Amygdala (tissue), 56 donors: ENCODE measurements around the gene TMCC3.
A peak's percentile ranks its signal among the peaks of the same experiment; 100 is the strongest.

Experiments used
- DNase-seq, 56 donors: peaks; one replicate each; lab custom pipeline; 2025; lab: John Stamatoyannopoulos, UW

TMCC3 gene

DNA sequence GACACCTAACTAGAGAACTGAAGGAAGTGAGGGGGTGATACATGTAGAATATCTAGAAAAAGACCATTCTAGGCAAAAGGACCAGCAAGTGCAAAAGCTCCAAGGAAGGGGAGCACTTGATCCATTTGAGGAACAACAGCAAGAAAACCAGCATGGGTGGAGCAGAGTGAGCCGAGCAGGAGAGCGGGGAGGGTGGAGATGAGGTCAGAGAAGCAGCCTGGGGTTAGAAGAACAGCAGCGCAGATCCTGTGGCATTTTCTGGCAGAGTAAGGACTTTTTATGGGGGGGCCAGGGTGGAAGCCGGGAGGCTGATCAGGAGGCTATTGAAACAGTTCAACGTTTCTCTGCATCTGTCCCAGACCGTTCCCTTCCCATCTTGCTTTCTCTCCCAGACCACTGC is 24.5 kb upstream of the TMCC3 start:
- DNase-seq = peak in 3 of 56 donors; percentile 6 to 10 (median 8)

DNA sequence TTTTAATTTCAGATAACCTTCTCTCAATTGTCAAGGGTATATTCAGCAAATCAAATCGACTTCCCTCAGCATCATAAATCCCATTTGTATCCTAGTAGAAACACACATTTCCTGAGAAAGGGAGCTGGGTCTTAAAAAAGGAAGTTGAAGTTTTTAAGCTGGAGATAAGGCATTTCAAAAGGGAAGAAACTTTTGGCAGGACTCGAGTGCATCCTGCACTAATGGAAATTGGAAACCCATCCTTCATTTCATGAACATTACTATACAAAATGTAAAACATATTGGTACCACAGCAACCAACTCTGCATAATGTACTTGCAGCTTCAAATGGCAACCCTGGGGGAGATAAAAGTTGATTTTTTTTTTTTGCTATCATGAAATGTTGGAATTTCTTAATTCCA is 23.7 kb upstream of the TMCC3 start:
- no peak for DNase-seq

DNA sequence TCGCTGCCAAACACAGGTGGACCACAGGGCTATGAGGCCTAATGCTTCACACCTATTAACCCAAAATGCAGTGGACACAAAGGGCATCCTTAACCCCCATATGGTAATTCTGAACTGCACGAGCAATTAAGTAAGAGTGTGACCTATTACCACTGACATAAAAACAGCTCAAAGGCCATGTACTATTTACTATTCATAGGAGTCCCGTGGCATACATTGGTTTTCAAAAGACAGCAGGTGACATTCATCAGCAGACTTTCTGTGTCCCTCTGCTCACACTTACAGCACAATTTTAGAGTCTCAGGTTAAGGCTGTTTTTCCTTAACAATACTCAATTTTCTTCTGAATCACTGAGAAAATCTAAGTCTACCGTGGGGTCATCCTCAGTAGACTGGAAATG is 23.1 kb upstream of the TMCC3 start:
- no peak for DNase-seq

DNA sequence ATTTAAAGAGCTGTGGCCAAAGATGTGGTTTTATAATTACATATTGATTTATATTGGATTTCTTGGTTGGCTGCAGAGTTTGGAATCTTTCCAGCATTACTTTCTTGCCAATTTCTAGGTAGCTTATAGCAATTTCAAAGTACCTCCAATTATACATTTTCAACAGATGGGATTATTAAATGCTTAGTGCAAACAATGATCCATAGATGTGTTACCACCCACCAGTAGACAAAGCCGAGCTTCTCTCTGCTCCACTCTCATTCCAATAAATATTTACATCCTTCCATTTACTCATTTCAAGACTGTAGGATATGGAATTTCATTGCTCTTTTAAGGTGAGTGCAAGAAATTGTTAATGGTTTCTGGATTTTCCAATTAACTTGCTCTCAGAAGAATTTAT is 21.6 kb upstream of the TMCC3 start:
- DNase-seq = no peak

DNA sequence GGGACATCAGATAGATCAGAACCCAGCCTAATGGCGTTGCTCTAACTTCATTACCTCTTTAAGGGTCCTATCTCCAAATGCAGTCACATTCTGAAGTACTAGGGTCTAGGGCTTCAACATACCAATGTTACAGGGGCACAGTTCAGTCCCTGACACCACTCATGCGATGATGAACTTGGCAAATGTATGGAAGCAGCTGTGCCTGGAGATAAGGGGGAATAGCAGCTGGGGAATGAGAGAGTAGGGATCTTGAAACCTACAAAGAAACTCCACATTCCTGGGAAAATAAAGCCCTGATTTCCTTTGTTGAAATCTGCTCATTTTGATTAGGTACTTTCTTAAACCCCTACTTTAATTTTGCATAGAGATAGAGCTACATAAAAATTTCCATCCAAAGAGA is 20.5 kb upstream of the TMCC3 start:
- no peak for DNase-seq

DNA sequence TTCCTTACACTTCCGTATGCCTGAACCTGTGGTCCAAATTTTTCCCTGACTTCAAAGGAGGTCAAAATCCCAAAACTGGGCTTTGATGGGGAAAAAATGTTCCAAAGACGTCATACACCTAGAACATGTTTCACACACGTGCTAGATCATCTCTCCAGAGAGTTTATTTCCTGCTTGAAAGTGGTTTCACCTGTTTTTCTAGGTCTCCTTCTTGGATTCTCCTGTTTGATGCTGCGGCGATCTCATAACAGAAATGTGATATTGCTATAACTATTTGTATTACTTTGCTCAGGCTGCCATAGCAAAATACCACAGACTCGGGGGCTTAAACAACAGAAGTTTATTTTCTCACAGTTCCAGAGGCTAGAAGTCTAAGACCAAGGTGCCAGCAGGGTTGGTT is 19.7 kb upstream of the TMCC3 start:
- DNase-seq = no peak

DNA sequence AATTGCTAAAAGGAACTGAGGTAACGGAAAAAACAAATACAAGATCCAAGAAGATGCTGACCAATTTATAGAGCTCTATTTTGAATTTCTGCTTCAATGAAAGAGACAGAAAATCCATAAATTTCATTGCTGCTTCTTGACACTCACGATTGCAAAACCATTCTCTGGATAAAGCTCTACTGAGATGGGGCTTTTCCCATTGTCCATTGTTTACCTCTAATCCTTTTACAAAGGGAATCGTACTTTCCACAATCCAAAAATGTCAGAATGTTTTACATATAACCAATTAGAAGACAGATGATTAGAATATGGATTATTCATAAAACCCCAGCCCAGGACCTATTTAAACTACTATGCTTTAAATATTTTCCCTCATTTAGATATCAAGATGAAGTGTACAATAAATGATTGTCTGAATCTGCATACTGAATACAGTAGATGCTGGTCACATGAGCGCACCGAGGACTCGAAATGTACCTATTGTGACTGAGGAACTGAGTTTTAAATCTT is 16.7 kb upstream of the TMCC3 start:
- DNase-seq = no peak

DNA sequence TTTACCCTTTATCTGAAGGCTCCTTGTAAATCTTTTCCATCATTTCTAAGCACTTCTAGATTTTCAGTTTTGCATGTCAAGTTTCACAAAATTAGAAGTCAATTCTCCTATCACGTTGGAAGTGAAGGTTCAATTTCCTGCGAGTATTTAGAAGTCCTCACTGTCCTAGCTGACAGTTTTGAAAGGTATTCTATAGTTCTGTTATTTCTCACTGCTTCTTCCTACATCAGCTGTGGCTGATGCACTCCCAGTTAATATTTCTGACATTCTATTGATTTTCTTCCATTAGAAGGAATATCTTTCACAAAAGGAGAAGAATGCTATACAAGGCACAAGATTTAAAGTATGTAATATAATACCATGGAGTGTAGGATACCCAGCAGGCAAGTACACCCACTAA is 15.8 kb upstream of the TMCC3 start:
- no peak for DNase-seq

DNA sequence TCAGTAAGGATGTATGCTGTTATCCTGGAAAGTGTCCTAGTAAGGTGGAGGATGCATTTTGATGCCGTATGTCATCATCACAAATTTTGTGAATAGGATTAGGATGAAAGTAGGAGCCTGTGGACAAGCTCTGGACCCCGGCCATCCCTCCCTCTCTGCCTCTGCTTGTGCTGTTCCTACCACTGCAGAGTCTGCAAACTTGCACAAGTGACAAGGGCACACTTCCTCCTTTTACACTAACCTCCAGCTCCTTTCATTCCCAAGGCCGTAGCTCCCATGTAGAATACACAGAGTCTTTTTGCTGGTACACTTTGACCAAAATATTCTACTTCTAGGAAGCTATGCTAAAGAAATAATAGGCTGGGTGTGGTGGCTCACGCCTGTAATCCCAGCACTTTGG is 13.3 kb upstream of the TMCC3 start:
- peak in 6 of 56 donors; percentile 4 to 28 (median 10) for DNase-seq

GRCh38 chr12:94663071-94663470 is 12.7 kb upstream of the TMCC3 start:
- no peak for DNase-seq

GRCh38 chr12:94660436-94660835 is 10.1 kb upstream of the TMCC3 start:
- DNase-seq = no peak

- no peak for DNase-seq
Measured at GRCh38 chr12:94659346-94659930, 9.1 kb upstream of the TMCC3 start.

DNA sequence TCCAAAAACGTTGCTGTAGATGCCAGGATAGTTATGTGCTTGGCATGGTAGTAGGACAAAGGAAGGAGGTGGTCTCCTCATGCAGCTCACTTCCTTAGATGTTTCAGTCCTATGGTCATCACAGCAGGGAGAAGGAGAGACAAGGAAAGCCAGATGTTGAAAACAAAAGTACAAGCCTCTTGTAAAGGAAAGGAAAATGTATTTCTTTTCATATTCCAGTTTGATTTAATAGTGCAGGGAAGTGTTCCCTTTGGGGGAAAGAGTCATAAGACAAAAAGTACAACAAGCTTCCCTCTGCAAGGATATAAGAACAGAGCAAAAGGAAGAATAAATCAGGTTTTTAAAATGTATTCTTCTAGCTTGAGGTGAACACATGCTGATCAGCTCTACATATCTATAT is 8.6 kb upstream of the TMCC3 start:
- DNase-seq = no peak

DNA sequence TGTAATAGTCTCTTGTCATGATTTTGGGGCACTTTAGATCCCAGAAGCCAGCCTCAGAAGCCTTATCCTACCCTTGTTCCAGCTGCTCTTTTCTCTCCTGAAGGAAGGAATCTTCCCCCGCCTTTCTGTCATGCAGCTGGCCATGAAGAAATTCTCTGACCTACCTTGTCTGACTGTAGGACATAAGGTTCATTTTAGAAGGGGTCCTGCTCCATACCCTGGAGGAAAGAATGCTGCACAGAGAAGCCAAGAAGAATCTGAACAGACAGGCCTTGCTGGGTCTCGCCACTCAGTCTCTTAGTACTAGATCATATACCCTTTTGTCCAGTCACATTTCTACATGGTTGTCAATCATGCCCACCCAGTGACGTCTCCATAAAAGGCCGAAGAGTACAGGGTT is 6.2 kb upstream of the TMCC3 start:
- DNase-seq = no peak

DNA sequence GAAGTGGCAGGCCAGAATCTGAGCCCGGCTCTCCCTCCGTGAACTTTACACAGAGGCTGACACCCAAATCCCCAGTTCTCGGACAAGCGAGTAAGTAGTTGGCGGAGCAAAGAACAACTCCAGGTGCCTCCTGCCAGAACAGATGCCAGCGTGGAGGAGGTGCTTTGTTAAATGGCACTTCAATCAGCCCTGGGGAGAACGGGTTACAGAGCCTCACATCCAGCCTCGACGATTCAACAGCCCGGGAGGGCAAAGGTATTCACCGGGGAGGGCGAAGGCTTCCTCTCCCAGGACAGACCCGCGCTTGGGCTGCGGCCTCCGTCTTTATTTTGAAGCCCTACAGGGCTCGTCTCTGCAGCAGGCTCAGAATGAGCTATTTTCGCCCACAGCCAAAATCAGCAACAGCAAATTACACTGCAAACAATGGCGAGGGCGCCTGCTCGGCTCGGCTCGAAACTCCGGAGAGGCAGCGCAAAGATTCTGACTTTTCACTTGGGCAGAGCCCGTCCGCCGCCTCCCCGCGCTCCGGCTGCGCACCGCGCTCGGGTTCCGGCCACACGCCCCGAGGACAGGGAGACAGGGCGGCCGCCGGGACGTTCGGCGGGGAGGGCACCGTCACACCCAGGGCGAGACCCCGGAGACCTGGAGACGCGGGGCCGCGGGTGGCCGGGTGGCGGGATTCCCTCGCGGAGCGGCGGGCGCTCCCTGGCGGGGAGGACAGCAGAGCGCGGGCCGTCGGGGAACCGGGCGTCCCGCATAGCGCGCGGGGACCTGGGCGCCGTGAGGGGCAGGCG is 811 bp downstream of the TMCC3 start:
- peak in 30 of 56 donors; percentile 7 to 73 (median 43) for DNase-seq

DNA sequence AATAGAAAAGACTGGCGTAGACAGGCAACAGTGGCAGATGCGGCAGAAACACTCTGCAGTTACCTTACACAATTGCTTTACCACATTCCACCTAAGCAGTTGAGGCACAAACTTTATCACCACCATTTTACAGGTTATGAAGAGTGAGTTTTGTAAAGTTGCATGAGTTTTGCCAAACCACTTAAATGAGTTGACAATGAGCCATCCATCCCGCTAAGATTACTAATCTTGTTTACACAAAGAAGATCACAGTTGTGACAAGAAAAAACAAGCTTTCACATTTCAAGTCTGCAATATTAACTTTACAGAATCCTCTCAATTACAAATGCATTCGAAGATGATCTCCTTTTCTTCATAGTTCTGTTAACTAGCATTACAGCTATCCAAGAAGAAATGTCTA is 1.8 kb downstream of the TMCC3 start:
- no peak for DNase-seq

DNA sequence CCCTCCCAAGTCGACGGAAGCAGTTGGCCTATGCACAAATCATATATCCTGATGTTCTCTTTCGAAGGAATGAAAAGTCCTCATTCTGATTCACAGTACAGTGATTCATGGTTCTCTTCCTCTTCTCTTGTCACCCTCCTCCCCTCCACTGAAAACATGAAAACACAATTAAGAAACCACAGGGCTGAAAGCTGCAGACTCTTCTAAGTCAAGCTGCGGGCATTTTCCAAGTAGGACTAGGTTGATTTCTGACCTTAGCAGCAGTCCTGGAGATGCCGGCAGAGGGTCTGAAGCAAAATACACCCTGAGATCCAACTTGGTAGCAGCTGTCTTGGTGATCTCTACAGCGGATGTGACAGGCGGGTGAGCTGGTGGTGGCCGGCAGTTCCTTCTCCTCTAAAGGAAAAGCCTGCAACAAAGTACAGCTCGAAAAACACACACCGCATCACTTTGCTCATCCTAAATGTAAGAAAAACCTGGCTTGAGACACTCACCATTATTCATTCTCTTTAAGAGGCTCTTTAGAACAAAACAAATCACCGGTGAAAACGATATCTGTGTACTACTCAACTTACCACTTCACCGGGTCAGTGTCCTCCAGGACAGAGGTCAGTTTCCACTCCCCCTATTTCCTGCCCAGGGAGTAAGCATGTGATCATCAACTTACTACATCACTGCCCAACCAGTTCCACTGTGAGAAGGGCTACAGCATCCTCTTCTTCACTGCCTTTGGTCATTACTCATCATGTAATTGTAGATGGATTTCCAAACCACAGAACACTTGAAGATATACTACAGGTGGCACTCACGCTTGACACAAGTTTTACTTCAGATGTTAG is 6.0 kb downstream of the TMCC3 start:
- DNase-seq = peak in 12 of 56 donors; percentile 5 to 46 (median 16)

DNA sequence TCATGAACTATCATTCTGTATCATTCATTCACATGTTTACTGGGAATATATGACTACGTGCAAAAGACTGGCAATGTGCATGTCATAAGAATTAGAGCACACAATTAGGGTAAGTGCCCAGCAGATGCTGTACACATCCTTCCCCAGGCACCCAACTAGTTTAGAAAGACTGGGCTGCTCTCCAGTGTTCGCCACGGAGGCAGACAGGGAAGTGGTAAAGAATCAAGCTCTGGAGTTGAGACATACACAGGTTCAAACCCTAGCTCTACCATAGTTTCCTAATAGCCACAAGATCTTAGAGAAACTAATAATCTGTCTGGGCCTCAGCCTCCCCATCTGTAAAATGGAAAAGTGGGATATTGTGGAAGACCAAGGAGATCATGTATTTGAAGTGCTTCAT is 6.8 kb downstream of the TMCC3 start:
- peak in 1 of 56 donors; percentile 9 for DNase-seq

- no peak for DNase-seq
Measured at GRCh38 chr12:94641283-94641682, 9.1 kb downstream of the TMCC3 start.

GRCh38 chr12:94640134-94640928 is 10.0 kb downstream of the TMCC3 start:
- DNase-seq = no peak
